HCT116 (cell line): ENCODE data around the gene CSNK1G1. TPM values are rescaled to one million over a fixed set of nuclear protein-coding genes. Genes with fewer than 3 reads are reported as not detected.
"Not testable (repeated sequence)": the region's sequence is repeated elsewhere in the genome, so short reads cannot be mapped to it uniquely, and the experiment has no call there.

Experiments
- ATAC-seq: fragments of 200-7000 bp; cut with Tn5 transposase; 2 replicates; pipeline ENCODE4 v1.9.1; 2020; ENCODE audit warnings: mild to moderate bottlenecking, moderate library complexity
- BruUV-seq: library from RNA; stranded (reverse); fragments of 400-500 nt; replicated peaks from 2 replicates; lab custom pipeline; 2021; lab: Mats Ljungman, UMichigan
- CTCF ChIA-PET: fragments of 300-600 bp; sonication (Branson Sonifier 250); formaldehyde crosslinking; loops from one replicate; lab custom pipeline; 2021; ENCODE audit warnings: antibody characterized with exemption; lab: Charles Lee
- POLR2A ChIA-PET: fragments of 300-600, 350-600 bp; sonication (Branson Sonifier 250); formaldehyde crosslinking; loops from one replicate; lab custom pipeline; 2021; ENCODE audit warnings: antibody characterized with exemption; lab: Charles Lee
- RAD21 ChIA-PET, 2 experiments: fragments of 300-600 bp; sonication (Branson Sonifier 250); formaldehyde crosslinking; loops; one replicate each; lab custom pipeline; 2023; ENCODE audit warnings: low total read pairs in 2 of 2; ENCODE audit not compliant: uncharacterized antibody in 2 of 2, unreplicated experiment in 2 of 2, low non-redundant PET in 1 of 2; lab: Charles Lee
- DNase-seq: peaks from one replicate; pipeline ENCODE4 v3.0.0-alpha.2; 2010; ENCODE audit warnings: low read depth, low spot score
- H2AFZ ChIP-seq: fragments of 200-600 bp; shearing (Covaris generic), sonication (generic); 2 replicates; pipeline ENCODE4 v1.6.1; 2017; ENCODE audit warnings: low read depth, mixed run types, mixed read lengths, antibody characterized with exemption, low read length; ENCODE audit not compliant: poor library complexity, severe bottlenecking
- H3K27ac ChIP-seq: 2 replicates; pipeline ENCODE4 v1.5.1; 2012; ENCODE audit warnings: low read depth, low read length
- H3K27me3 ChIP-seq: fragments of 200-600 bp; sonication (generic); 2 replicates; pipeline ENCODE4 v1.6.1; 2016; ENCODE audit warnings: mixed run types, low read length, mixed read lengths; ENCODE audit not compliant: insufficient read depth
- H3K36me3 ChIP-seq, 2 experiments: fragments of 200-500 bp in 1 of 2; fragments of 200-600 bp in 1 of 2; sonication (Bioruptor generic) in 1 of 2; sonication (generic) in 1 of 2; 2 replicates each; pipeline versions ENCODE4 v1.5.1 to v1.6.1; 2014 to 2016; ENCODE audit warnings: low read length in 2 of 2, inconsistent platforms in 1 of 2, mixed read lengths in 1 of 2, mixed run types in 1 of 2; ENCODE audit not compliant: insufficient read depth in 2 of 2, control insufficient read depth in 1 of 2
- H3K4me1 ChIP-seq, 2 experiments: fragments of 200-600 bp in 1 of 2; sonication (generic) in 1 of 2; 2 replicates each; pipeline versions ENCODE4 v1.5.1 to v1.6.1; 2012 to 2017; ENCODE audit warnings: low read length in 2 of 2, inconsistent platforms in 1 of 2, mild to moderate bottlenecking in 1 of 2, mixed read lengths in 1 of 2, mixed run types in 1 of 2, moderate library complexity in 1 of 2; ENCODE audit not compliant: insufficient read depth in 2 of 2, control insufficient read depth in 1 of 2
- H3K4me2 ChIP-seq: fragments of 200-600 bp; sonication (generic); 2 replicates; pipeline ENCODE4 v1.6.1; 2017; ENCODE audit warnings: mixed run types, low read length, mixed read lengths
- H3K4me3 ChIP-seq, 2 experiments: fragments of 200-600 bp in 1 of 2; sonication (generic) in 1 of 2; replicated peaks in 1 of 2; 2 replicates each; pipeline ENCODE4 v1.5.1; 2011 to 2016; ENCODE audit warnings: low read length in 2 of 2, control low read depth in 1 of 2, low read depth in 1 of 2, mild to moderate bottlenecking in 1 of 2, mixed read lengths in 1 of 2, mixed run types in 1 of 2
- H3K79me2 ChIP-seq: fragments of 200-600 bp; sonication (generic); 2 replicates; pipeline ENCODE4 v1.6.1; 2017; ENCODE audit warnings: mild to moderate bottlenecking, mixed run types, low read length, moderate library complexity, mixed read lengths; ENCODE audit not compliant: insufficient read depth
- H3K9ac ChIP-seq: fragments of 200-600 bp; sonication (generic); 2 replicates; pipeline ENCODE4 v1.6.1; 2016; ENCODE audit warnings: low read length, mixed read lengths
- H3K9me2 ChIP-seq: fragments of 200-600 bp; sonication (generic), shearing (Covaris generic); 2 replicates; pipeline ENCODE4 v1.6.1; 2017; ENCODE audit warnings: mixed run types, mild to moderate bottlenecking, moderate library complexity; ENCODE audit not compliant: insufficient read depth
- H3K9me3 ChIP-seq, 2 experiments: fragments of 200-500 bp in 1 of 2; fragments of 200-600 bp in 1 of 2; sonication (Bioruptor generic) in 1 of 2; sonication (generic) in 1 of 2; 2 replicates each; pipeline ENCODE4 v1.6.1; 2014 to 2017; ENCODE audit warnings: low read length in 2 of 2, mixed read lengths in 2 of 2, inconsistent platforms in 1 of 2, low read depth in 1 of 2, mild to moderate bottlenecking in 1 of 2, mixed run types in 1 of 2, moderate library complexity in 1 of 2; ENCODE audit not compliant: control insufficient read depth in 1 of 2, insufficient read depth in 1 of 2
- H4K20me1 ChIP-seq: fragments of 200-600 bp; sonication (generic), shearing (Covaris generic); 2 replicates; pipeline ENCODE4 v1.6.1; 2017; ENCODE audit warnings: mixed run types, mild to moderate bottlenecking, moderate library complexity; ENCODE audit not compliant: insufficient read depth
- ATF3 ChIP-seq: IDR thresholded peaks from 2 replicates; pipeline ENCODE4 v1.6.1; 2012
- CBX3 ChIP-seq: IDR thresholded peaks from 2 replicates; pipeline ENCODE4 v1.6.1; 2012; ENCODE audit warnings: low read depth
- CEBPB ChIP-seq: IDR thresholded peaks from 2 replicates; pipeline ENCODE4 v1.6.1; 2012; ENCODE audit warnings: low read depth
- CTCF ChIP-seq, 3 experiments: fragments of 200-600 bp in 1 of 3; sonication (generic) in 1 of 3; IDR thresholded peaks in 2 of 3; conservative IDR thresholded peaks in 1 of 3; 2 replicates each; pipeline ENCODE4 v1.5.1; 2012 to 2017; ENCODE audit warnings: low read depth in 2 of 3, low read length in 2 of 3, antibody characterized with exemption in 1 of 3, borderline replicate concordance in 1 of 3, control low read depth in 1 of 3, mild to moderate bottlenecking in 1 of 3, mixed read lengths in 1 of 3, mixed run types in 1 of 3, moderate library complexity in 1 of 3; ENCODE audit not compliant: insufficient read depth in 1 of 3
- EGR1 ChIP-seq: IDR thresholded peaks from 2 replicates; pipeline ENCODE4 v1.6.1; 2012; ENCODE audit warnings: low read depth
- JUND ChIP-seq: IDR thresholded peaks from 2 replicates; pipeline ENCODE4 v1.6.1; 2012
- POLR2A ChIP-seq: IDR thresholded peaks from 2 replicates; pipeline ENCODE4 v1.7.0; 2011; ENCODE audit warnings: borderline replicate concordance; ENCODE audit not compliant: insufficient read depth, insufficient read length; ENCODE audit errors: extremely low read depth
- POLR2AphosphoS5 ChIP-seq: IDR thresholded peaks from 2 replicates; pipeline ENCODE4 v1.6.1; 2011; ENCODE audit warnings: mild to moderate bottlenecking, low read depth, low read length, moderate library complexity
- RAD21 ChIP-seq: IDR thresholded peaks from 2 replicates; pipeline ENCODE4 v1.6.1; 2012; ENCODE audit warnings: low read depth, mild to moderate bottlenecking
- SIN3A ChIP-seq: IDR thresholded peaks from 2 replicates; pipeline ENCODE4 v1.6.1; 2012; ENCODE audit warnings: low read depth
- SP1 ChIP-seq: IDR thresholded peaks from 2 replicates; pipeline ENCODE4 v1.6.1; 2012; ENCODE audit warnings: low read depth
- SRF ChIP-seq: IDR thresholded peaks from 2 replicates; pipeline ENCODE4 v1.6.1; 2012; ENCODE audit warnings: low read depth
- YY1 ChIP-seq: IDR thresholded peaks from 2 replicates; pipeline ENCODE4 v1.6.1; 2011; ENCODE audit warnings: low read length, low read depth, moderate library complexity, mild to moderate bottlenecking; ENCODE audit not compliant: insufficient replicate concordance; ENCODE audit errors: extremely low read depth
- ZBTB33 ChIP-seq: IDR thresholded peaks from 2 replicates; pipeline ENCODE4 v1.6.1; 2011; ENCODE audit warnings: mild to moderate bottlenecking, low read length, moderate library complexity; ENCODE audit not compliant: insufficient replicate concordance; ENCODE audit errors: extremely low read depth
- ZFX ChIP-seq: fragments of 450-650 bp; IDR thresholded peaks from 2 replicates; pipeline ENCODE4 v1.6.1; 2017
- ZNF274 ChIP-seq: fragments of 200-500 bp; sonication (Bioruptor generic); IDR thresholded peaks from 2 replicates; pipeline ENCODE4 v1.6.1; 2014; ENCODE audit warnings: mild to moderate bottlenecking, low read depth, low read length, inconsistent platforms
- intact Hi-C: fragments of 100-400 bp; cut with micrococcal nuclease; formaldehyde crosslinking; loops from 2 replicates; pipeline ENCODE4 v1.10.0; 2022
- total RNA-seq: library from RNA; stranded (reverse); gene quantifications from one replicate; pipeline ENCODE4 v1.2.1, GENCODE V29; 2021; ENCODE audit not compliant: unreplicated experiment

Gene CSNK1G1
- total RNA-seq, 1 experiment from 2014 or later: 21.1 TPM

- RAD21 ChIA-PET, H3K9me2 ChIP-seq, H4K20me1 ChIP-seq, BruUV-seq, H3K27me3 ChIP-seq, H3K9ac ChIP-seq, CTCF ChIA-PET, intact Hi-C loops, ATAC-seq, H3K4me1 ChIP-seq, H3K79me2 ChIP-seq, H3K27ac ChIP-seq, H2AFZ ChIP-seq, DNase-seq, H3K9me3 ChIP-seq, POLR2A ChIA-PET, H3K4me3 ChIP-seq, H3K4me2 ChIP-seq: not testable (repeated sequence)
- peaks cover 27 to 39% of the 10 kb centered on the region in 2 experiments; a peak in 3 of 4 replicates for H3K36me3 ChIP-seq
Measured at GRCh38 chr15:64120322-64120721, 235.7 kb downstream of the CSNK1G1 start.

GRCh38 chr15:64117759-64118487 is 238.1 kb downstream of the CSNK1G1 start:
- BruUV-seq: no TSS peak
- H3K27me3 ChIP-seq: no peaks in the 10 kb centered on the region
- H2AFZ ChIP-seq: no peak overlapping the region
- no peak overlapping the region for H3K4me2 ChIP-seq
- POLR2A ChIA-PET: no interaction called here
- ATAC-seq (no peak), DNase-seq (no peak)
- no peaks in the 10 kb centered on the region; the same call in 1 of the 2 replicates for H3K79me2 ChIP-seq
- no peak overlapping the region for H3K27ac ChIP-seq
- intact Hi-C loops: no loop called here
- H4K20me1 ChIP-seq: no peaks in the 10 kb centered on the region
- H3K4me1 ChIP-seq: no peaks in the 10 kb centered on the region
- no peak overlapping the region for H3K4me3 ChIP-seq
- H3K9ac ChIP-seq: no peak overlapping the region
- CTCF ChIA-PET: interaction anchor here (0.9 kb wide), 1 partner anchor 508 kb away, joined by 3 read pairs; no protein-coding TSS in a partner anchor
- H3K9me3 ChIP-seq: no peaks in the 10 kb centered on the region
- H3K36me3 ChIP-seq: peaks cover 32 to 46% of the 10 kb centered on the region in 2 experiments; a peak in 3 of 4 replicates
- RAD21 ChIA-PET: no interaction called here
- H3K9me2 ChIP-seq: no peaks in the 10 kb centered on the region
- TF ChIP-seq POLR2A: no peak
- TF ChIP-seq SRF: no peak
- TF ChIP-seq ZNF274: no peak
- TF ChIP-seq POLR2AphosphoS5: no peak
- TF ChIP-seq CBX3: no peak
- TF ChIP-seq SIN3A: no peak
- TF ChIP-seq SP1: no peak
- TF ChIP-seq JUND: no peak
- TF ChIP-seq CEBPB: no peak
- TF ChIP-seq ZFX: no peak
- TF ChIP-seq ATF3: no peak
- TF ChIP-seq YY1: no peak
- no peak for TF ChIP-seq ZBTB33
- TF ChIP-seq CTCF (IDR thresholded peaks at IDR 0.05 in 2 of 3, conservative IDR thresholded peaks at IDR 0.05 in 1 of 3; ENCODE audit: borderline replicate concordance in 1 of 3, insufficient read depth in 1 of 3, low read depth in 2 of 3, low read length in 2 of 3): no peak
- TF ChIP-seq EGR1: no peak
- no peak for TF ChIP-seq RAD21
